Colon (tissue), 2 donors: Measurements from ENCODE around the gene ORAI3.

ENCODE experiments used
- FAIRE-seq: peaks from 2 replicates; lab custom pipeline; 2012; peaks lifted over from hg19 to GRCh38; lab: Jason Lieb, UNC
- donor health status: control.
- donor health status: control.

Gene ORAI3

DNA sequence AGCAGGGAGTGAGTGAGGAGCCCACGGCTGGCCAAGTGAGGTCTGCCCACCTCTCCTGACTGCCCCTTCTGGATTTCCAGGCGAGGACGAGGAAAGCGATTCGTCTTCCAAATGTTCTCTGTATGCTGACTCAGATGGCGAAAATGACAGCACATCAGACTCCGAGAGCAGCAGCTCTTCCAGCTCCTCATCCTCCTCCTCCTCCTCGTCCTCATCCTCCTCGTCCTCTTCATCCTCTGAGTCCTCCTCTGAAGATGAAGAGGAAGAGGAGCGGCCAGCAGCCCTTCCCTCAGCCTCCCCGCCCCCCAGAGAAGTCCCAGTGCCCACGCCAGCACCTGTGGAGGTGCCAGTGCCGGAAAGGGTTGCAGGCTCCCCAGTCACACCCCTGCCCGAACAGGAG lies 22.4 kb downstream of the ORAI3 start:
- no peak for FAIRE-seq

DNA sequence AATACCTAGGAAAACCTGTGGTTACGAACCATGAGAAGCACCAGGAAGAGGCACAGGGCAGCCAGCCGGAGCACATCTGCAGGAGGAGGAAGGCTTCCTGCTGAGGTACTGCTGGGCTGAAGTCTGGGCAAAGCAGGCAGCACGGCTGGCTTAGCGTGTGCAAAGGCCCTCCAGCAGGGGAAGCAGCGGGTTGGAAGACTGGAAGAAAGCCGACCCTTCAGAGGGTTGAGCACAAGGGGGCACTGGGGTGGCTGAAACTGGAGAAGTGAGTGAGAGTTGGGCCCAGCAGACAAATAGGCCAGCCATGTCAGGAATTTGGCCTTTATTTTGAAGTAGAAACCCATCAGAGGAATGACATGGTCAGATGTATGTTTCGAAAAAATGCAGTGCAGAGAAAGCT lies 24.0 kb downstream of the ORAI3 start:
- FAIRE-seq: no peak

DNA sequence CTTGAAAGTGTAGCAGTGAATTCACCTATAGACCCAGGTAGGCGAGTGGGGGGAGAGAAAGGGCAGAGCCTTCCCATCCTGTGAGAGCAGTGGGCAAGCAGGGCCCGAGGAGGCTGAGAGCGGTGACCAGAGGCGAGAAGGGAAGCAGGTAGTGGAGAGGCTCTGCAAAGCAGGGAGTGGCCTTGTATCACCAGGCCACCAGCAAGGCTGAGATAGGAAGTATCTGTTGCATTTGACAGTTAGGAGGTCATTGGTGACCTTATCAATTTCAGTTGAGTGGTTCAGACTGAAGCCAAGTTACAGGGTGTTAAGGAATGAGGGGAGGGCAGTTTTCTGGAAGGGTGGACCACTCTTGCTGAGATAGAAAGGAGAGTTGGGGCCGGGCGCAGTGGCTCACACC lies 25.5 kb downstream of the ORAI3 start:
- no peak for FAIRE-seq

DNA sequence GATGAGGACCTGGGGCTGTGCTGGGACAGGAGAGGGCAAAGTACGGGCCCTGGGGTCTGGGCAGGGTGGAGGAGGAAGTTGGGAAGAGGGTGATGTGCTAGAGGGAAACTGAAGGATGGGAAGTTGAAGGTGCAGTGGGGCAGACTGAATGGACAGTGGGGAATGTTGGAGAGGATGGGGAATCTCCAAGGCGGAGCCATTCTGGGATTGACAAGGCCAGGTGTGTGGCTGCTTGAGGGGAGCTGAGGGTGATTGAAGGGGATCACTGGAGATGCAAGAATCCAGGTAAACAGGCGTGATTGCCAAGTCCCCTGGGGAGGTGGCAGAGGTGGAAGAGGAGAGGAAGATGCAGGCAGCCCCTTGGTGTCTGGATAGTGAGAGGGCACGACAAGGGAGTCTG lies 27.6 kb downstream of the ORAI3 start:
- no peak for FAIRE-seq

DNA sequence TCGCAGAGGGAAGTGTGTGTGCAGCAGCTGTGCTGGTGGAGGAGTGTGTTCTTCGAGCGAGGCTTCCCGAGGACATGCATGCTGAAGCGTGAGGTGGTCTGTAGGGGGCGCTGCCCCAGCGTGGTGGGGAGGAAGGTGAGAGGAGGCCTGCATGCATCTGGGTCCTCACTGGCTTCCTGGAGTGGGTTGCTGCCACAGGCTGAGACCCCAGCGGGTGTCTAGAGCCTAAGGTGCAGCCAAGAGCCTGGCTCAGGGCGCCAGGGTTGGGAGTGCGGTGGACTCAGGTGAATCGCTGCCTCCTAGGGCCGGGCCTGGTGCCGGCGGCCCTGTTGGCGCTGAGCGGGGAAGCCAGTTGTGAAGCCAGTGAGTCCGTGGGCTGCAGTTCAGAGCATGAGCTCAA lies 28.6 kb downstream of the ORAI3 start:
- no peak for FAIRE-seq

DNA sequence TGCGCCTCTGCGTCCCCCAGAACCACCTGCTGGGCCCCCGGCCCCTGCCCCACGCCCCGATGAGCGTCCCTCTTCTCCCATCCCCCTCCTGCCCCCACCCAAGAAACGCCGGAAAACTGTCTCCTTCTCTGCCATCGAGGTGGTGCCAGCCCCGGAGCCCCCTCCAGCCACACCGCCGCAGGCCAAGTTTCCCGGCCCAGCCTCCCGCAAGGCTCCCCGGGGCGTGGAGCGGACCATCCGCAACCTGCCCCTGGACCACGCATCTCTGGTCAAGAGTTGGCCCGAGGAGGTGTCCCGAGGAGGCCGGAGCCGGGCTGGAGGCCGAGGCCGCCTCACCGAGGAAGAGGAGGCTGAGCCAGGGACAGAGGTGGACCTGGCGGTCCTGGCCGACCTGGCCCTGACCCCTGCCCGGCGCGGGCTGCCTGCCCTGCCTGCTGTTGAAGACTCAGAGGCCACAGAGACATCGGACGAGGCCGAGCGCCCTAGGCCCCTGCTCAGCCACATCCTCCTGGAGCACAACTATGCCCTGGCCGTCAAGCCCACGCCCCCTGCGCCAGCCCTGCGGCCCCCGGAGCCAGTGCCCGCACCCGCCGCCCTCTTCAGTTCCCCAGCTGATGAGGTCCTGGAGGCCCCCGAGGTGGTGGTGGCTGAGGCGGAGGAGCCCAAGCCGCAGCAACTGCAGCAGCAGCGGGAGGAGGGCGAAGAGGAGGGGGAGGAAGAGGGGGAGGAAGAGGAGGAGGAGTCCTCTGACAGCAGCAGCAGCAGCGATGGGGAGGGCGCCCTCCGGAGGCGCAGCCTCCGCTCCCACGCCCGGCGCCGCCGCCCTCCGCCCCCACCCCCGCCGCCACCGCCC lies 30.5 kb downstream of the ORAI3 start:
- FAIRE-seq: no peak

DNA sequence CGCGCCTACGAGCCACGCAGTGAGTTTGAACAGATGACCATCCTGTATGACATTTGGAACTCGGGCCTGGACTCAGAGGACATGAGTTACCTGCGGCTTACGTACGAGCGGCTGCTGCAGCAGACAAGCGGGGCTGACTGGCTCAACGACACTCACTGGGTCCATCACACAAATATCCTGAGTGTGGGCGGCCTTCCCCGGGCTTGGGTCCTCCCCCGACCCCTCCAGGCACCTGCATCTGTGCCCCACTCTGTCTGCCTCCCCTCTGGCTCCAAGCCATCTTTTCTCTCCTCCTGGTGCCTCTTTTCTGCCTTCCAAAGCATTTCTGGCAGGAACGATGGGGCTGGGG lies 31.1 kb downstream of the ORAI3 start:
- FAIRE-seq: no peak

DNA sequence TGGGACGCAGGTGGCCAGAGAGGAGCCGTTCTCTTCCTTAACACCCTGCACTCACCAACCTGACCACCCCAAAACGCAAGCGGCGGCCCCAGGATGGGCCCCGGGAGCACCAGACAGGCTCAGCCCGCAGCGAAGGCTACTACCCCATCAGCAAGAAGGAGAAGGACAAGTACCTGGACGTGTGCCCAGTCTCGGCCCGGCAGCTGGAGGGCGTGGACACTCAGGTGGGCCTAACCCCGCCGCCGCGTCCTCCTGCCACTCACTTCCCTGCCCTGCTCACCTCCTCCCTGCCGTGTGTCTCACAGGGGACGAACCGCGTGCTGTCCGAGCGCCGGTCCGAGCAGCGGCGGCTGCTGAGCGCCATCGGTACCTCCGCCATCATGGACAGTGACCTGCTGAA lies 31.6 kb downstream of the ORAI3 start:
- FAIRE-seq: no peak

DNA sequence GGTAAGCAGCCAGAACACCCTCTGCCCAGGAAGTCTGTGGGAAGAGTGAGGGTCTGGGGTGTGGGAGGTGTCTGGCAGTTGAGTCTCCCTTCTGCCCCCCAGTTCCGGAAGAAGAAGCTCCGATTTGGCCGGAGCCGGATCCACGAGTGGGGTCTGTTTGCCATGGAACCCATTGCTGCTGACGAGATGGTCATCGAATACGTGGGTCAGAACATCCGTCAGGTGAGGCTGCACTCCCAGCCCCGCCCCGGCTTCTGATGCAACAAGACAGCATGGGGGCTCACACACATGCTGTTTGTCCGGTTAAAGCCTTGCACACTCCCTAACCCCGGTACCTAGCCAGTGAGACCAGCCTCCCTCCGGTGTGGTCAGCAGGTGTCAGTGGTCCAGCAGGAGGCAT lies 32.1 kb downstream of the ORAI3 start:
- FAIRE-seq: no peak

DNA sequence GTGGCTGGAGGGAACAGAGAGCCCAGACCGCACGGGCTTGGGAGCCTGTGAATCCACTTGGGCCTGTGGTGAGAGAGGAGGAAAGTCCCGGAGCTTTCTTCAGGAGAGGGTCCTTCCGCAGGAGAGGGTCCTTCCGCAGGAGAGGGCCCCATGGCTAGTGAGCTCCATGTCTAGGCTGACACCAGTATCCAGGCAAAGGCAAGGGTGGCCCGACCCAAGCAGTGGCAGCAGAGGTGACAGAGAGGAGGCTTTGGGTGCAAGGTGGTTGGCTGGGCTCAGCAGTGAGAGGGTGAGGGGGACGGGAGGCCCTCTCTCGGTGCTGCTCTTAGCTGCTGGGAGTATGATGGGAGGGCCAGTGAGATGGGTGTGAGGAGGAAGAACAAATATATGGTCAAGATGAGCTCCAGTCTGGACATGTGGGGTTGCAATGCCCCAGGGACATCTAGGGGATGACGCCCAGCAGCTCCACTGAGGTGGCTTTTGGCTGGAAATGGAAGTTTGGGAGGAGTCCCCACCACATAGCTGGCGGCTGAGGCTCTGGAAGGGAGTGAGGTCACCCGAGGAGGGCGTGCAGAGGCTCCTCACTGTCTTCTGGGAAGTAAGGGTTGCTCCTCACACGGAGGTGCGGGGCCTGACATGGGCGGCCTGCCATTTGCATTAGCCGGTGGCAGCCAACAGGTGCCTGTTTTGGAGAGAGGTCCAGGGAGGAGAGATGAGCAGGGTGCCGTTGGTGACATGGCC lies 33.9 kb downstream of the ORAI3 start:
- FAIRE-seq: no peak

DNA sequence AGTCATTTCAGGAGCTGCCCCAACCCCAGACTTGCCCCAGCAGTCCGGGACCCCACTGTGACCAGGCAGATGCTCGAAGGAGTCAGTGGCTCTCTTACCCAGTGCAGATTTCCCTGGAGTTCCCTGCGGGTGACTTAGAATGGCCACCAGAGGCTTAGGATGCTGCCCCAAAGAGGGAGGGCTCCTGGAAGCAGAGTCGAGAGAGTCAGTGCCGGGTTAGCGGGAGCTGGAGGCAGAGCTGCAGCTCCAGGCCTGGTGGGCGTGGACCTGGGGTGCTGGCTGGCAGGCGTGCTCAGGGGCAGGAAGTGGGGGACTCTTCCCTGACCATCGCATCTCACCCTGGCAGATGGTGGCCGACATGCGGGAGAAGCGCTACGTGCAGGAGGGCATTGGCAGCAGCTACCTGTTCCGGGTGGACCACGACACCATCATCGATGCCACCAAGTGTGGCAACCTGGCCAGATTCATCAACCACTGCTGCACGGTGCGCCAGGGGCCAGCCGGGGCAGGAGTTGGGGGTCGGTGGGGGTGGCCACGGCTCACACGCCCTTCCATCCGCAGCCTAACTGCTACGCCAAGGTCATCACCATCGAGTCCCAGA lies 34.5 kb downstream of the ORAI3 start:
- FAIRE-seq: no peak

DNA sequence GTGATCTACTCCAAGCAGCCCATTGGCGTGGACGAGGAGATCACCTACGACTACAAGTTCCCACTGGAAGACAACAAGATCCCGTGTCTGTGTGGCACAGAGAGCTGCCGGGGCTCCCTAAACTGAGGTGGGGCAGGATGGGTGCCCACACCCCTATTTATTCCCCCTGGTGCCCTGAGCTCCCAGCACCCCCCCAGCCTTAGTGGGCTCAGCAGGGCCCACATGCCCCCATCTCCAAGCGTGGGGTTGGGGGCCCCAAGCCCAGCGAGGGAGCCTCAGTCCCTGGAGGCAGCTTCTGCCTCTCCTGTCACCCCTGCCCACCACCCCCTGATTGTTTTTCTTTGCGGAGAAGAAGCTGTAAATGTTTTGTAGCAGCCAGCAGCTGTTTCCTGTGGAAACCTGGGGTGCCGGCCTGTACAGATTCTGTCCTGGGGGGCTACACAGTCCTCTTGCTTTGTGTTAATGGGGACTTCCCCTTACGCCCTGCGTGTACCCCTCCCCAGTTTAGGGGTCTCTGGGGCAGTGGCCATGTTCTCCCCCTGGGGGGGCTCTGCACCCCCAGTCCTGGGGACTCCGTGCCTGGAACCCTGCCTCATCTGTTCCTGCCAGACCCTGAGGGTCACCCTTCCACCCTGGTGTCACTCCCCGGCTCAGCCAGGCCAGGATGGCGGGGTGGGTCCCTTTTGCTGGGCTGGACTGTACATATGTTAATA lies 35.2 kb downstream of the ORAI3 start:
- FAIRE-seq: no peak

DNA sequence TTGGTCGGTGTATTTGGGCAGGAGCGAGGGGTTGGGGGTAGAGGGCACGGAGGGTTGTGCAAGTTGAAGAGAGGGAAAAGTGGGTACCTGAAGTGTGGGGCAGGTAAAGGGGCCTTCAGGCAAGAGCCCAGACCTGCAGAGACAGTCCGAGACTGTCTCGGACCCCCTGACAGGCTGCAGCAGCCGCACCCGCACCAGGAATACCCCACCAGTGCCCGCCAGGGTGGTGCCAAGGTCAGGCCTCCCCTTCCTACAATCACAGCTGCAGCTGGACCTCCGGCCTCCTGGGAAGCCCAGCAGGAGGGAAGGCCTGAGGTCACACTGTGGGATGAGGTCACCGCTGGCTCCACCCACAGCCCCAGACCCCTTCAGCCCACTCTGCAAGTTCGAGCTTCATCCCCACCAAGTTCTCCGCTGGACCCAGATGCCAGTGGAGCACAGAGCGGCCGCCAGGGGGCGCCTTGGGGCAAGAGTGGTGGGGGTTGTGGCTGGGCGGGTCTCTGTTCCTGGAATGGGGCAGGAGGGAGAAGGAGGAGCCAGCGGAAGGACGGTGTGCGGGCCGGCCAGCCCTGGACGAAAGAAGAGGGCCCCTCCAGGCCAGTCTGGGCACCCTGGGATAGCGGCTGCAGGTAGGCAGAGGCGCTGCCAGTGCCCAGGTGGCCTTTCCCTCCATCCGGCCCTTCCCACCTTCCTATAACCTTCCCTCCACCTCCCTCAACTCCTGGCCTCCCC lies 36.0 kb downstream of the ORAI3 start, which contains the start of gene HSD3B7:
TSS of gene HSD3B7 (plus strand) at position 539 of the 732 bp plus-strand sequence. CDS start 452 bp downstream, outside the sequence.
- no peak for FAIRE-seq

DNA sequence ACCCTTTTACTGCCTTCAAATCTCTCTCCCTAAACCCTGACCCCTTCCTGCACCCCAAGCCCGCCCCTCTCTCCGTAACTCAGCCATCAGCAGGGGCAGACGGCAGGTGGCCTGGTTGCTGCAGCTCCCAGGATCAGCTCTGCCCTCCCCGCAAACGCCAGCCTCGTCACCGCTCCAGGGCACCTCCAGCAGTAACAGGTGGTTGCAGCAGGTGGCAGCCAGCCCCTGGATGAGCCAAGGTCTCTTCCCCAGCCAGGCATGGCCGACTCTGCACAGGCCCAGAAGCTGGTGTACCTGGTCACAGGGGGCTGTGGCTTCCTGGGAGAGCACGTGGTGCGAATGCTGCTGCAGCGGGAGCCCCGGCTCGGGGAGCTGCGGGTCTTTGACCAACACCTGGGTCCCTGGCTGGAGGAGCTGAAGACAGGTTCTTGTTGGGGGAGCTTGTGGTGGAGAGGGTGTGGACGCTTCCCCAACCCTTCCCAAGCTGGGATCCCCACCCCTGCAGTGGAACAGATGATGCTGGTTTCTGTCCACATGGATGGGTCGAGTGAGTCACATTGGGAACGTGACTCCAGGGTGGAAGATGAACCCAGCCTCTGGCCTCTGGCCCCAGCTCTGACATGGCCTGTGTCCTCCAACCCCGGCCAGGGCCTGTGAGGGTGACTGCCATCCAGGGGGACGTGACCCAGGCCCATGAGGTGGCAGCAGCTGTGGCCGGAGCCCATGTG lies 36.7 kb downstream of the ORAI3 start:
- FAIRE-seq: no peak

DNA sequence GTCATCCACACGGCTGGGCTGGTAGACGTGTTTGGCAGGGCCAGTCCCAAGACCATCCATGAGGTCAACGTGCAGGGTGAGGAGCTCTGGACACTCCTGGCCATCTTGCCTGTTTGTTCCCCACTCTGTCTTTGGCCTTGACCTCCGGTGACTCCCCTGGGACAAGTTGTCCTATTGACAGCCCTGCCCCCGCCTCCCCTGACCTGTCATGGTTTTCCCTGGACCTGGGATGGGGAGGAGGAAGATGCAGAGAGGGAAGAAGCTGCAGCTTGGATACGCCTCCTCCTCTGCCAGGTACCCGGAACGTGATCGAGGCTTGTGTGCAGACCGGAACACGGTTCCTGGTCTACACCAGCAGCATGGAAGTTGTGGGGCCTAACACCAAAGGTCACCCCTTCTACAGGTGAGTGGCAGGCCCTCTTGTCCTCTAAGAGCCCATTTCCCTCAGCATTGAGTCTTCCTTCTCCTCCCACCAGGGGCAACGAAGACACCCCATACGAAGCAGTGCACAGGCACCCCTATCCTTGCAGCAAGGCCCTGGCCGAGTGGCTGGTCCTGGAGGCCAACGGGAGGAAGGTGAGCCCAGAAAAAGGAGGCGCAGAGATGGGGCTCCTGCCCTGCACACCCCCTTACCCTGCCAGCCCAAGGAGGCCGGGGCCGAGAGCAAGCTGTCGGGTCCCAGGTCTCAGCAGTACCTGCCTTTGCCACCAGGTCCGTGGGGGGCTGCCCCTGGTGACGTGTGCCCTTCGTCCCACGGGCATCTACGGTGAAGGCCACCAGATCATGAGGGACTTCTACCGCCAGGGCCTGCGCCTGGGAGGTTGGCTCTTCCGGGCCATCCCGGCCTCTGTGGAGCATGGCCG lies 37.5 kb downstream of the ORAI3 start:
- no peak for FAIRE-seq

DNA sequence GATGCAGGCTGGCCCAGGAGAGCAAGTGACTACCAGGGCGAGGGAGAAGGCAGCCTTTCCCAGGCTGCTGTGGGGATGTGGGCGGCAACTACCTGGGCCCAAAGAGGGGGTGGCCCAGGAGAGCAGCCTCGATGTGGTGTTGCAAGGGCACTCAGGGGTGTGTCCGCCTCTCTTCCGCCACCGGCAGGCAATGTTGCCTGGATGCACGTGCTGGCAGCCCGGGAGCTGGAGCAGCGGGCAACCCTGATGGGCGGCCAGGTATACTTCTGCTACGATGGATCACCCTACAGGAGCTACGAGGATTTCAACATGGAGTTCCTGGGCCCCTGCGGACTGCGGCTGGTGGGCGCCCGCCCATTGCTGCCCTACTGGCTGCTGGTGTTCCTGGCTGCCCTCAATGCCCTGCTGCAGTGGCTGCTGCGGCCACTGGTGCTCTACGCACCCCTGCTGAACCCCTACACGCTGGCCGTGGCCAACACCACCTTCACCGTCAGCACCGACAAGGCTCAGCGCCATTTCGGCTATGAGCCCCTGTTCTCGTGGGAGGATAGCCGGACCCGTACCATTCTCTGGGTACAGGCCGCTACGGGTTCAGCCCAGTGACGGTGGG lies 38.8 kb downstream of the ORAI3 start:
- FAIRE-seq: no peak

DNA sequence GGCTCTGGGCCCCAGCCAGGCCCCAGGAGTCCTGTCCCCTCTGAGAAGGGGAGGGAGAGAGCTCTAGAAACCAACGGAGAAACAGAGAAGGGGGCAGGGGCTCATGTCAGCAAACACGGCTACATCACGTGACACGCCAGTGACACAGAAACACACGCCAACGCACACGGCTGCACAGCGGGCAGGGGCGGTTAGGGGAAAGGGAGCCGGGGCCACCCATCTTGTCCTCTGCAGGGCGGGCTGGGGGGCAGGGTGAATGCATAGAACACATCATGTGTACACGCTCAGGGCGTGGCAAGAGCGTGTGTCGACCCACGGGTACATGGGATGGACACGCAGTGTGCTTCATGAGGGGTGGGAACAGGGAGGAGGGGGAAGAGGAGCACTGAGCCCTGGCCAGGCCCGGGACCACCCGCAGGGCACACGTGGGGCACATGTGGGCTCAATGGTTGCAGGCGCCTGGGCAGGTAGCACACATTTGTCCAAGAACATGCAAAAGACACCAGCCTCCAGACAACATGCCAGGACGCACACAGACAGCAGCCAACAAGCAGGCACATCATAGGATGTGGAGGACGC lies 40.7 kb downstream of the ORAI3 start:
- no peak for FAIRE-seq

DNA sequence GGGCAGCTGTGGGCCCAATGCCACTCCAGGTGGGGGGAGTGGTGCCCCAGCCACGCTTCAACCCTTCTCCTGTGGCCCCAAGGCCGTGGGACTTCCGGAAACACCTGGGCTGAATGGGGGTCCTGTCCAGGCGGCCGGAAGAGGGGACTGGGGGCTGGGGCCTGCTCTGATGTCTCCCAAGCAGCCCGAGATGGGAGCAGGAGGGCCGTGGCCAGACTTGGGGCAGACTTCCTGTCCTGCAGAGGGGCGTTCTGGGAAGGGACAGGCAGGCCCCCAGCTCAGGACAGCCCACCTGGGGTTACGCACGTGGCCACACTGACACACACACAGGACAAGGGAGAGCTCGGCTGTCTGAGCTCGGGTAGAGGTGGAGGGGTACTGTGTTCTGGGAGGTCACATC lies 41.2 kb downstream of the ORAI3 start:
- FAIRE-seq: no peak

DNA sequence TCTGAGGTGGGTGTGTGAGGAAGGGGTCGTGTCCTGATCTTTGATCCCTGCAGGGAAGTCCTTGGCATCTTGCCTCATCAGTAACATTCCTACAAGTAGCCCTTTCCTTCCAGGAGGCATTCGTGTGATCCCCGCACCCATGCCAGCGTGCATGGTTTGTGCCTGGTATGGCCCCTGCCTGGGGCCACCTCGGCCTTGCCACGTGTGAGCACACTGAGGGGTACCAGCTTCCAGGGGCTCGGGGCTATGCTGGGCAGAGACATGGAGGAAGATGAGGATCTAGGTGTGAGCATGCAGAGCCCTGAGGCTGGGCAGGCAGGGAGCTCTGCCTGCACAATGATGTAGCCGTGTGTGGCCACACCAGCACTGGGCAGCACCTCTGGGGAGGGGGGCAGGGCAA lies 42.2 kb downstream of the ORAI3 start:
- FAIRE-seq: no peak
